ENCODE measurements around the gene AFMID.

DNA sequence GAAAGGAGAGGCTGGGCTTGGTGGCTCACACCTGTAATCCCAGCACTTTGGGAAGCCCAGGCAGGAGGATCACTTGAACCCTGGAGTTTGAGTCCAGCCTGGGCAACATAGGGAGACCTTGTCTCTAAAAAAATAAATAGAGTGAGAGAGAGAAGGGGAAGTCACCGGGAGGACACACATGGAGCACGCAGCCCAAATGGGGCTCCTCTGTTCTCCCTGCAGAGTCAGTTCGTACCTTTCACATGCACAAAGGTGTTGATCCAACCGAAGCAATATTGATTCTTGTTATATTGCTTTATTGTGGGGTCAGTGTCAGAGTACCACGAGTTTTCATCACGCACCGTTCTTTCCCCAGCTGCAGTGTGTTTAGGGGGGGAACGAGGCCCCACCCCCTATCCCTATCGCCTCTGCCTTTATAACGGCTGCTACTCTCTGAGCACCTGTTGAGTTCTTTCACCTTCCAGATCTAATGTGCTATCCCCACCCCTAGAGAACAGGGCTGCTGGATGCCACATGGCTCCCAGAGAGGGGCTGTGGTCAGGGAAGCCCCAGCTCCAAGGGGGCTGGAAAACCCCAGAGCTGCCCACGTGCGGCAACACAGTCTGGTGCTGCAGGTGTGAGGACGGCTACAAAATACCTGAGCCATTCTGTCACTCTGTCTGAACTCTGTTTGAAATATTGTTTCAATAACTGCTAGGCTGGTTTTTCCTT is 43.2 kb downstream of the AFMID start:
- TF ChIP-seq, protein P1, sequence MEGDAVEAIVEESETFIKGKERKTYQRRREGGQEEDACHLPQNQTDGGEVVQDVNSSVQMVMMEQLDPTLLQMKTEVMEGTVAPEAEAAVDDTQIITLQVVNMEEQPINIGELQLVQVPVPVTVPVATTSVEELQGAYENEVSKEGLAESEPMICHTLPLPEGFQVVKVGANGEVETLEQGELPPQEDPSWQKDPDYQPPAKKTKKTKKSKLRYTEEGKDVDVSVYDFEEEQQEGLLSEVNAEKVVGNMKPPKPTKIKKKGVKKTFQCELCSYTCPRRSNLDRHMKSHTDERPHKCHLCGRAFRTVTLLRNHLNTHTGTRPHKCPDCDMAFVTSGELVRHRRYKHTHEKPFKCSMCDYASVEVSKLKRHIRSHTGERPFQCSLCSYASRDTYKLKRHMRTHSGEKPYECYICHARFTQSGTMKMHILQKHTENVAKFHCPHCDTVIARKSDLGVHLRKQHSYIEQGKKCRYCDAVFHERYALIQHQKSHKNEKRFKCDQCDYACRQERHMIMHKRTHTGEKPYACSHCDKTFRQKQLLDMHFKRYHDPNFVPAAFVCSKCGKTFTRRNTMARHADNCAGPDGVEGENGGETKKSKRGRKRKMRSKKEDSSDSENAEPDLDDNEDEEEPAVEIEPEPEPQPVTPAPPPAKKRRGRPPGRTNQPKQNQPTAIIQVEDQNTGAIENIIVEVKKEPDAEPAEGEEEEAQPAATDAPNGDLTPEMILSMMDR (IDR thresholded peaks at IDR 0.05; ENCODE audit: insufficient read depth, low read length, poor library complexity, severe bottlenecking): no peak
- no peak for TF ChIP-seq EZH2phosphoT487 (conservative IDR thresholded peaks at IDR 0.05; ENCODE audit: low read length)
